ENCODE measurements around the gene GIGYF2. TPM values are rescaled to one million over a fixed set of nuclear protein-coding genes. Genes with fewer than 3 reads are reported as not detected.

Gene GIGYF2
- total and polyA plus RNA-seq, 8 donors, result 56.2 to 76.6 (median 62.4) TPM

DNA sequence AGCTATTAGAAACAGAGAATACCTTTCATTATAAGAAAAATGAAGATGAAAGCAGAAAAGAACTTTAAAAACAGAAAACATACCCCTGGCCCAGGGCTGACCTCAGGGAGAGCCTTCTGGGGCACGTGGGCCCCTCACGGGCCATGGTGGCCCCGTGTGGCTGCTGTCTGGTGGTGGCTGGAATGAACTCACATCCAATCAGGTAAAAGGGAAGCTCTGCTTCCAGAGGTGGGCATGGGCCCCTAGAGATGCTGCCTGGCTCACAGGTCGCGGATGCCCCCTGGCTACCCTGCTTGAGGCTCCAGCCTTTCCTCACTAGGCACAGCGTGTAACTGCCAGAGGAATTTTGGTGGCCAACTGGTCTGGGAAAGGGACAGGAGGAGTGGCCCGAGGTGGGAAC is 189.5 kb downstream of the GIGYF2 start:
- TF ChIP-seq, protein P1, sequence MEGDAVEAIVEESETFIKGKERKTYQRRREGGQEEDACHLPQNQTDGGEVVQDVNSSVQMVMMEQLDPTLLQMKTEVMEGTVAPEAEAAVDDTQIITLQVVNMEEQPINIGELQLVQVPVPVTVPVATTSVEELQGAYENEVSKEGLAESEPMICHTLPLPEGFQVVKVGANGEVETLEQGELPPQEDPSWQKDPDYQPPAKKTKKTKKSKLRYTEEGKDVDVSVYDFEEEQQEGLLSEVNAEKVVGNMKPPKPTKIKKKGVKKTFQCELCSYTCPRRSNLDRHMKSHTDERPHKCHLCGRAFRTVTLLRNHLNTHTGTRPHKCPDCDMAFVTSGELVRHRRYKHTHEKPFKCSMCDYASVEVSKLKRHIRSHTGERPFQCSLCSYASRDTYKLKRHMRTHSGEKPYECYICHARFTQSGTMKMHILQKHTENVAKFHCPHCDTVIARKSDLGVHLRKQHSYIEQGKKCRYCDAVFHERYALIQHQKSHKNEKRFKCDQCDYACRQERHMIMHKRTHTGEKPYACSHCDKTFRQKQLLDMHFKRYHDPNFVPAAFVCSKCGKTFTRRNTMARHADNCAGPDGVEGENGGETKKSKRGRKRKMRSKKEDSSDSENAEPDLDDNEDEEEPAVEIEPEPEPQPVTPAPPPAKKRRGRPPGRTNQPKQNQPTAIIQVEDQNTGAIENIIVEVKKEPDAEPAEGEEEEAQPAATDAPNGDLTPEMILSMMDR (IDR thresholded peaks at IDR 0.05), result no peak
- Histone ChIP-seq H3K9me3 (no peaks in the 10 kb centered on the region), H3K36me3 (no peaks in the 10 kb centered on the region), H3K27me3 (peaks cover 0 to 50% of the 10 kb centered on the region in 2 donors), H3K27ac (no peak overlapping the region), H3K4me1 (no peaks in the 10 kb centered on the region), H3K4me3 (no peak overlapping the region)
- ATAC-seq (no peak), DNase-seq (peak in 2 of 4 donors; percentile 17 to 45)
- intact Hi-C loops (cut with DNase I), result no loop called here

DNA sequence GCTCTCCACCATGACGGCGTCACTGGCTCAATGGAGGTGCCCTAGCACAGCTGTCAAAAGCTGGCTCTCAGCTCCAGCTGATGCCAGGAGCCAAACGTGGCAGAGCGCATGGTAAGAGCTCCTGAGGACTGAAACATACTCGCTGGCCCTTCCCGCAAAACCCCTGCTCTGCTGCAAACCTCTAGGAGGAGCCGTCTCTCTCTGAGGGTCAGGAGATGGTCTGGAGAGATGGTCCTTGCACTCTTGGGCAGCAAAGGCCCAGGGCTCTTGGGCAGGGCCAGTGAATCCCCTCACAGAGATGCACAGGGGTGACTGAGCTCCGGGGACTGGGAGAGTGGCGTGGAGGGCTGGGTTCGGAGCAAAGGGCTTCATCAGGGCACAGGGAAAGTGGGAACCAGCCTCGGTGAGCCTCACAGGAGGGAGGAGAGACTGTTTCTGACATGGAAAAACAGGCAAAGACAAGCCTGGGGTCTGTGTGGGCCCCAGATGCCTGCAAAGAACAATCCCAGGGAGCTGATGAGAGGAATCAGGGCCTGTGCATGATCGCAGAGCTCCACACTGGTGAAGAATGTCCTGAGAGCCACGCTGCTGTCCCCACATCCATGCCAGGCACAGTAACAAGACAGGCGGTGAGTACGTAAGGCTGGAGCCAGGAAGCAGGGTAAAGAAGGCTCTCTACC is 190.2 kb downstream of the GIGYF2 start:
- Histone ChIP-seq H3K27me3 (peaks cover 0 to 56% of the 10 kb centered on the region in 2 donors), H3K9me3 (no peaks in the 10 kb centered on the region), H3K36me3 (no peaks in the 10 kb centered on the region), H3K4me3 (no peak overlapping the region), H3K27ac (no peak overlapping the region), H3K4me1 (no peaks in the 10 kb centered on the region)
- intact Hi-C loops (cut with DNase I), result no loop called here
- ATAC-seq, result no peak
- peak in 1 of 4 donors; percentile 26 for DNase-seq
- TF ChIP-seq, protein P1 (IDR thresholded peaks at IDR 0.05), result no peak

DNA sequence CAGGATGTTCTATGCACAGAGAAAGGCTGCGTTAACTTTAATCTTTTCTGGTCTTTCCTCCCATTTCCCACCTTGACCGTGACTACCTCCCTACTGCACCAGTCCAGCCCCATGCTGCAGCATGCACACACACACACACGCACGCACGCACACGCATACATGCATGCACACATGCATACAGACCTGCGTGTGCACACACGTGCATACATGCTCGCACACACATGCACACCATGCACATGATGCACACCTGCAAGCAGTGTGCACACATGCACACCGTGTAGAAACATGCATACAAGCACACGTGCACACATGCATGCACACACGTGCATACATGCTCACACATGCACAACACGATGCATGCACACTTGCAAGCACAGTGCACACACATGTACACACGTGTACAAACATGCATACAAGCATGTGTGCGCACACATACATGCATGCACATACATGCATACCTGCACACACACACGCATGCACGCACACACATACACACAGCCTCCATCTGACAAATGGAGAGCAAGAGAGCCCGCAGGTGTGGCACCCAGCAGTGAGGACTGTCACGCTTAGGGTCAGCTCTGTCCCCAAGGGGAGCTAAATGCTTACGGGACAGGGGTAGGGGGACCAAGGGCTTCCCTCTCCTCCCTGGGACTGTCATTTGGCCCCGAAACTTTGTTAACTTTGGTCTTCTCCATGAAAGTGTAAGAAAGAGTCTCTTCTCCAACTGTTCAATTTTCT is 191.1 kb downstream of the GIGYF2 start:
- DNase-seq, result peak in 1 of 4 donors; percentile 37
- H3K4me1 ChIP-seq, result no peaks in the 10 kb centered on the region
- H3K4me3 ChIP-seq, result no peak overlapping the region
- TF ChIP-seq, protein P1 (IDR thresholded peaks at IDR 0.05), result no peak
- intact Hi-C loops (cut with DNase I), result no loop called here
- H3K9me3 ChIP-seq, result no peaks in the 10 kb centered on the region
- no peak for ATAC-seq
- H3K36me3 ChIP-seq, result no peaks in the 10 kb centered on the region
- no peak overlapping the region for H3K27ac ChIP-seq
- peaks cover 0 to 66% of the 10 kb centered on the region in 2 donors for H3K27me3 ChIP-seq

DNA sequence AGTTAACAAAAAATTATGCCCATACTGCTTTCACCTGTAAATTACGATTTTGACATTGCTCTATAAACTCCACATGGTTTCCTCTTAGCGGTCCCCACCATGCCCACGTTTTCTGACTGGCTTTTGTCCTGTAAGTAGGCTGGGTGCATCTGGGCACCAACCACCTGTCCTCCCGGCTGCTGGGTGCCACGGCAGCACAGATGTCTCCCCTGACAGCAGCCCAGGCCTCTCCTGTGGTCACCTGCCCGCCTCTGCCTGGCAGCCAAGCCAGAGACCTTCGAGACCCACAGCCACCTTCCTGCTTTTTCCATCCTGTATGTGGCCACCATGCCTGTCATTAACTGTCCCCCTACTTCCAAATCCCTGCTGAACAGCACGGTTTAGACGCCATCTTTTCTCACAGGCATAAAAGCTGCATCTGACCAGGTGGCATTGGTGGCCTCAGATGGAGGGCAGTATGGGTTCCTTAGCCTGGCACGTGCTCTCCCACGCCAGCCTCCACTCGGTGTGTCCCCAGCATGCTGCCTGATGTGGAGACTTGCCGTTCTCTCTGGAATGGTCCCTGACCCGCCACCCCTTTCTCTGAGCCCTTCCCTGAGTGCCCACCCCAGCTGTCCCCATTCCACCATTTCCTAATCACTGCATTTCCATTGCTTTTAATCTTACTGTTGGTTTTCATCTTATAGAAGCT is 191.9 kb downstream of the GIGYF2 start:
- no peaks in the 10 kb centered on the region for H3K4me1 ChIP-seq
- DNase-seq, result peak in 2 of 4 donors; percentile 22 to 52
- peaks cover 0 to 73% of the 10 kb centered on the region in 2 donors for H3K27me3 ChIP-seq
- no peaks in the 10 kb centered on the region for H3K36me3 ChIP-seq
- no peak for ATAC-seq
- no peak overlapping the region for H3K4me3 ChIP-seq
- H3K27ac ChIP-seq, result no peak overlapping the region
- TF ChIP-seq, protein P1 (IDR thresholded peaks at IDR 0.05), result no peak
- no peaks in the 10 kb centered on the region for H3K9me3 ChIP-seq
- intact Hi-C loops (cut with DNase I), result no loop called here

Data from left lung (tissue), 10 donors.